Astrocyte of the cerebellum (primary cell): Measurements from ENCODE around the gene PDCD2L.

ENCODE experiments used
- DNase-seq: peaks from one replicate; pipeline ENCODE4 v3.0.0-alpha.2; 2011; ENCODE audit warnings: low read depth
- H3K4me3 ChIP-seq: 2 replicates; pipeline ENCODE4 v1.5.1; 2011; ENCODE audit warnings: mild to moderate bottlenecking, low read depth, low read length, moderate library complexity
- in situ Hi-C: cut with HindIII; loops from 2 replicates; pipeline ENCODE4 v1.10.0; 2017; ENCODE audit warnings: low sequenced_read_pairs
- TF ChIP-seq, protein P1 (sequence below): IDR thresholded peaks from 2 replicates; pipeline ENCODE4 v1.5.1; 2012; ENCODE audit warnings: low read length, low read depth, moderate library complexity, mild to moderate bottlenecking; ENCODE audit errors: missing control alignments

Gene PDCD2L

DNA sequence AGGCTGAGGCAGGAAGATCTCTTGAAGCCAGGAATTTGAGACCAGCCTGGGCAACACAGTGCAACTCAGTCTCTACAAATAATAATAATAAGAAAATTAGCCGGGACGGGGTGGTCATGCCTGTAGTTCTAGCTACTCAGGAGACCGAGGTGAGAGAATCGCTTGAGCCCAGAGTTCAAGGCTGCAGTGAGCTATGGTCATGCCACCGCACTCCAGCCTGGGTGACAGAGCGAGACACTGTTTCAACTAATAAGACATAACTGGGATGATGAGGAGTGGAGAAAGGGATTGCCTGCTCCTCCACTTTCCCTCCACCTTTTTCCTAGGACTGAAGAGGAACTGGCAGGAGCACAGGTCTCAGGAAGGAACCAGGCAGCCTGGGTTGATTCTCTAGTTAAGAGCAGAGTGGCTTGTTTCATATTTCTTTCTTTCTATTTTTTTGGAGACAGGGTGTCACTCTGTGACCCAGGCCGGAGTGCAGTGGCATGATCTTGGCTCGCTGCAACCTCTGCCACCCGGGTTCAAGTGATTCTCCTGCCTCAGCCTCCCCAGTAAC lies 43.8 kb upstream of the PDCD2L start:
- in situ Hi-C loops: no loop called here
- TF ChIP-seq, protein P1, sequence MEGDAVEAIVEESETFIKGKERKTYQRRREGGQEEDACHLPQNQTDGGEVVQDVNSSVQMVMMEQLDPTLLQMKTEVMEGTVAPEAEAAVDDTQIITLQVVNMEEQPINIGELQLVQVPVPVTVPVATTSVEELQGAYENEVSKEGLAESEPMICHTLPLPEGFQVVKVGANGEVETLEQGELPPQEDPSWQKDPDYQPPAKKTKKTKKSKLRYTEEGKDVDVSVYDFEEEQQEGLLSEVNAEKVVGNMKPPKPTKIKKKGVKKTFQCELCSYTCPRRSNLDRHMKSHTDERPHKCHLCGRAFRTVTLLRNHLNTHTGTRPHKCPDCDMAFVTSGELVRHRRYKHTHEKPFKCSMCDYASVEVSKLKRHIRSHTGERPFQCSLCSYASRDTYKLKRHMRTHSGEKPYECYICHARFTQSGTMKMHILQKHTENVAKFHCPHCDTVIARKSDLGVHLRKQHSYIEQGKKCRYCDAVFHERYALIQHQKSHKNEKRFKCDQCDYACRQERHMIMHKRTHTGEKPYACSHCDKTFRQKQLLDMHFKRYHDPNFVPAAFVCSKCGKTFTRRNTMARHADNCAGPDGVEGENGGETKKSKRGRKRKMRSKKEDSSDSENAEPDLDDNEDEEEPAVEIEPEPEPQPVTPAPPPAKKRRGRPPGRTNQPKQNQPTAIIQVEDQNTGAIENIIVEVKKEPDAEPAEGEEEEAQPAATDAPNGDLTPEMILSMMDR: no peak
- DNase-seq: no peak

DNA sequence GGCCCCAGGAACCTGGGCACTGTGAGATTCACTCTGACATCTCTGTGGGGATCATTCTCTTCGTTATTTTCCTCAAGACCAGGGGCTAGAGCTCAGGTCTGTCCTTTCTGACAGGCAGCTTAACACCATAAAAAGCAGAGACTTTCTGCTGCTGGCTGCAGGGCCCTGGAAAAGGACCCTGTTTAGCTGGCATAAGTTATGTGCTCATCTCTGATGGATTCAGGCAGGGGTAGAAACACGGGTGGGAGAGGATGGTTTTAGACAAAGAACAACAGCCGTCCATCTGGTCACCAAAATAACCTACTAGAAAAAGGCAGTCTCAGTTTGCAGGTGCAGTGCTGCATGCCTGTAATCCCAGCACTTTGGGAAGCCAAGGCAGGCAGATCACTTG lies 41.5 kb upstream of the PDCD2L start:
- in situ Hi-C loops: no loop called here
- no peak overlapping the region for H3K4me3 ChIP-seq
- DNase-seq: no peak
- TF ChIP-seq, protein P1: no peak

More for the DNA sequence above, 43.8 kb upstream of the PDCD2L start:
- H3K4me3 ChIP-seq: no peak overlapping the region

DNA sequence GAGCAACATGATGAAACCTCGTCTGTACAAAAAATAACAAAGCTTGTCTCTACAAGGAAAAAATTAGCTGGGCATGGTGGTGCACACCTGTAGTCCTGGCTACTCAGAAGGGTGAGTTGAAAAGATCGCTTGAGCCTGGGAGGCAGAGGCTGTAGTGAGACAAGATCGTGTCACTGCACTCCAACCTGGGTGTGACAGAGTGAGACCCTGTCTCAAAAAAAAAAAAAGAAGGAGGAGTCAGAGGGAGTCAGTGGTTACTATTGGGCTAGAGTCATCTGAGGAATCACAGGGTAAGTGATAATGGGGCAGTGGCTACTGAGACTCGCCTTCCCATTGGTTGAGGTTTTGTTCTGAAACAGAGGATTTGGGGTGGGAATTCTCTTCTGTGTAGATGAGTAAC lies 41.1 kb upstream of the PDCD2L start:
- TF ChIP-seq, protein P1: no peak
- in situ Hi-C loops: no loop called here
- DNase-seq: no peak
- H3K4me3 ChIP-seq: no peak overlapping the region

DNA sequence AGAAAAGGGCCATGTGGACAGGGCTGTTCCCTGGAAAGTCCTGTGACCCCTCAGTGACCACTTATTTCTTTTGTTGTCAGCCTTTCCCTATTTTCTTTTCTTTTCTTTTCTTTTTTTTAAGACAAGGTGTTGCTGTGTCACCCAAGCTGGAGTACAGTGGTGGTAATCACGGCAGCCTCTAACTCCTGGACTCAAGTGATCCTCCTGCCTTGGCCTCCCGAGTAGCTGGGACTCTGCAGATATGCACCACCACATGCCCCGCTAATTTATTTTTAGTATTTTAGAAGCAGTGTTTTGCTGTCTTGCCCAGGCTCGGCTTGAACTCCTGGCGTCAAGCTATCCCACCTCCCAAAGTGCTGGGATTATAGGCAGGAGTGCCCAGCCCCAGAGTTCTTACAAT lies 40.3 kb upstream of the PDCD2L start:
- TF ChIP-seq, protein P1: no peak
- in situ Hi-C loops: no loop called here
- no peak overlapping the region for H3K4me3 ChIP-seq
- DNase-seq: no peak

DNA sequence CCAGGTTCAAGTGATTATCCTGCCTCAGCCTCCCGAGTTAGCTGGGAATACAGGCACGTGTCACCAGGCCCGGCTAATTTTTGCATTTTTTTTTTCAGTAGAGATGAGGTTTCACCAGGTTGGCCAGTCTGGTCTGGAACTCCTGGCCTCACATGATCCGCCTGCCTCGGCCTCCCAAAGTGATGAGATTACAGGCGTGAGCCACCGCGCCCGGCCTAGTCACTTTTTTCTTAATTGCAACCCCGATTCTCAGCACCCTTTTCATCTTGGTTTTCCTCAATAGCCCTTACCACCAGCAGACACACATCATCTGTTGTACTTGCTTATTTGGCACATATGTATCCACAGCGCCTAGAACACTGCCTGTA lies 39.8 kb upstream of the PDCD2L start:
- in situ Hi-C loops: no loop called here
- H3K4me3 ChIP-seq: peak overlapping the region; percentile 74
- TF ChIP-seq, protein P1: no peak
- DNase-seq: no peak

DNA sequence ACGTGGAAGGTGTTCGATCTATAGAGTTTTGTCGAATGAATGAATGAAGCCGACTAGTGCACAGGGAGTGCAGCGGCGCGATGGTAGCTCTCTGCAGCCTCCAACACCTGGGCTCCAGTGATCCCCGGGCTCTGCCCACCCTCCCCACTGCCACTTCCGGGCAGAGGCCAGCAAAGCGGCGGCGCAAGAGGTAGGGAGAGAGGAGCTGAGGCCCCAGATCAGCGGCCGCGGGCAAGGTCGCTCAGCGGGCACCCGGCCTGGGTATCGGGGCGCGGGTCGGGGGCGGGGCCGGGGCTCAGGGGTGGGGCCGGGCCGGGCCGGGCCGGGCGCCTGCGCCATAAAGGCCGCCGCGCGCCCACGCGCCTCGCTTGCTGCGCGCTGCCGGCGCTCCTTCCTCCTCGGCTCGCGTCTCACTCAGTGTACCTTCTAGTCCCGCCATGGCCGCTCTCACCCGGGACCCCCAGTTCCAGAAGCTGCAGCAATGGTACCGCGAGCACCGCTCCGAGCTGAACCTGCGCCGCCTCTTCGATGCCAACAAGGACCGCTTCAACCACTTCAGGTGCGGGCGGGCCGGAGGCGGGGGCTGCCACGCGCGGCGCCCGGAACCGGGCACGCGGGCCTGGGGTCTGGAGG lies 39.3 kb upstream of the PDCD2L start, which contains the start of gene GPI:
TSS of gene GPI (plus strand) at position 367 of the 633 bp plus-strand sequence. CDS start at position 438, 71 bp downstream.
- no peak for DNase-seq
- TF ChIP-seq, protein P1: no peak
- peak within 1 kb of the TSS; percentile 74 for H3K4me3 ChIP-seq
- in situ Hi-C loops: no loop called here
